ENCODE measurements around the gene ZNF568.

GRCh38 chr19:36997152-36997842 is 81.2 kb downstream of the ZNF568 start:
- no peak for TF ChIP-seq CTCF (IDR thresholded peaks at IDR 0.05; ENCODE audit: insufficient read depth, low read length)
- no peak for TF ChIP-seq GABPA (IDR thresholded peaks at IDR 0.05; ENCODE audit: low read depth)
- no peak for TF ChIP-seq REST (IDR thresholded peaks at IDR 0.05; ENCODE audit: insufficient replicate concordance, low read depth)
- no peak for TF ChIP-seq POLR2AphosphoS5 (IDR thresholded peaks at IDR 0.05; ENCODE audit: low read depth)
